ENCODE results near the gene TOGARAM2. TPM values are rescaled to one million over a fixed set of nuclear protein-coding genes. Genes with fewer than 3 reads are reported as not detected.

Gene TOGARAM2
- total RNA-seq, 2 experiments from 2014 or later, result 2.3 to 2.7 TPM

GRCh38 chr2:28972778-28973335 lies 8.2 kb upstream of the TOGARAM2 start:
- peak; percentile 37 for ATAC-seq

DNA sequence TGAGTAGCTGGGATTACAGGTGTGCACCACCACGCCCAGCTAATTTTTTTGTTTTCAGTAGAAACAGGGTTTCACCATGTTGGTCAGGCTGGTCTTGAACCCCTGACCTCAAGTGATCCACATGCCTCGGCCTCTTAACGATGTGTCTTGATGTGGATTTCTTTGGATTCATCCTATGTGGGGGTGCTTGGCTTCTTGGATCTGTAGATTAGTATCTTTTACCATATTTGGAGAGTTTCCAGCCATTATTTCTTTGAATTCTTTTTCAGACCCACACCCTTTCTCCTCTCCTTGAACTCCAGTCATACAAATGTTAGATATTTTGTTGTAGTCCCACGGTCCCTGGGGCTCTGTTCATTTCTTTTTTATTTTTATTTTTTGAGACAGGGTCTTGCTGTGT lies 6.8 kb upstream of the TOGARAM2 start:
- DNase-seq (no peak), ATAC-seq (no peak)
- no peak overlapping the region for H3K4me3 Mint-ChIP-seq
- TF ChIP-seq CTCF (IDR thresholded peaks at IDR 0.05), result no peak
- ChIA-PET CTCF (interaction anchor here (0.6 kb wide), 1 partner anchor 18 kb away, joined by 3 read pairs; no protein-coding TSS in a partner anchor), POLR2A (no interaction called here)
- peaks cover 5% of the 10 kb centered on the region for H3K4me1 Mint-ChIP-seq (ENCODE audit: low read depth)
- H3K9me3 Mint-ChIP-seq, result no peaks in the 10 kb centered on the region
- H3K27ac Mint-ChIP-seq, result no peak overlapping the region
- H3K36me3 Mint-ChIP-seq (ENCODE audit: low read depth), result no peaks in the 10 kb centered on the region
- H3K27me3 Mint-ChIP-seq, result no peaks in the 10 kb centered on the region
- intact Hi-C loops (cut with micrococcal nuclease), result no loop called here

More at GRCh38 chr2:28972778-28973335, 8.2 kb upstream of the TOGARAM2 start:
- Mint-ChIP-seq H3K36me3 (ENCODE audit: low read depth) (no peaks in the 10 kb centered on the region), H3K27ac (no peak overlapping the region), H3K9me3 (no peaks in the 10 kb centered on the region), H3K4me3 (no peak overlapping the region), H3K4me1 (ENCODE audit: low read depth) (peaks cover 5% of the 10 kb centered on the region), H3K27me3 (no peaks in the 10 kb centered on the region)
- intact Hi-C loops (cut with micrococcal nuclease), result no loop called here
- POLR2A ChIA-PET, result no interaction called here
- CTCF ChIA-PET, result no interaction called here
- DNase-seq, result peak; percentile 15
- no peak for TF ChIP-seq CTCF (IDR thresholded peaks at IDR 0.05)

GRCh38 chr2:28975671-28976070 lies 5.4 kb upstream of the TOGARAM2 start:
- Mint-ChIP-seq H3K36me3 (ENCODE audit: low read depth) (no peaks in the 10 kb centered on the region), H3K9me3 (no peaks in the 10 kb centered on the region), H3K27ac (no peak overlapping the region), H3K27me3 (no peaks in the 10 kb centered on the region), H3K4me1 (ENCODE audit: low read depth) (peaks cover 5% of the 10 kb centered on the region), H3K4me3 (no peak overlapping the region)
- no peak for DNase-seq
- no peak for ATAC-seq
- CTCF ChIA-PET, result interaction anchor here (1.3 kb wide), 1 partner anchor 39 kb away, joined by 3 read pairs; no protein-coding TSS in a partner anchor
- no peak for TF ChIP-seq CTCF (IDR thresholded peaks at IDR 0.05)
- POLR2A ChIA-PET, result no interaction called here
- intact Hi-C loops (cut with micrococcal nuclease), result no loop called here

- intact Hi-C loops (cut with micrococcal nuclease), result no loop called here
- H3K27ac Mint-ChIP-seq, result no peak overlapping the region
Observed at GRCh38 chr2:28976584-28976983, 4.5 kb upstream of the TOGARAM2 start.

More at GRCh38 chr2:28976584-28976983, 4.5 kb upstream of the TOGARAM2 start:
- H3K36me3 Mint-ChIP-seq (ENCODE audit: low read depth), result no peaks in the 10 kb centered on the region
- H3K4me1 Mint-ChIP-seq (ENCODE audit: low read depth), result peaks cover 5% of the 10 kb centered on the region
- ChIA-PET POLR2A (interaction anchor here (0.6 kb wide), 2 partner anchors 36 to 141 kb away, joined by 3 to 4 read pairs; no protein-coding TSS in a partner anchor), CTCF (interaction anchor here (1.3 kb wide), 1 partner anchor 39 kb away, joined by 3 read pairs; no protein-coding TSS in a partner anchor)
- TF ChIP-seq CTCF (IDR thresholded peaks at IDR 0.05), result no peak
- DNase-seq (no peak), ATAC-seq (no peak)
- H3K9me3 Mint-ChIP-seq, result no peaks in the 10 kb centered on the region
- no peaks in the 10 kb centered on the region for H3K27me3 Mint-ChIP-seq
- no peak overlapping the region for H3K4me3 Mint-ChIP-seq

Data from activated CD8-positive, alpha-beta T cell treated with anti-CD3 and anti-CD28 coated beads for 36 hours (primary cell).